K562 (cell line): ENCODE results near the gene USP20. TPM values are rescaled to one million over a fixed set of nuclear protein-coding genes. Genes with fewer than 3 reads are reported as not detected.

Experiments used
- FOXA3 ChIP-seq, 2 experiments: fragments of 450-650 bp in 1 of 2; sonication (generic) in 1 of 2; formaldehyde crosslinking; IDR thresholded peaks in 1 of 2; conservative IDR thresholded peaks in 1 of 2; 2 replicates each; pipeline versions ENCODE4 v1.4.0 to v1.8.0; 2020 to 2022; ENCODE audit warnings: mild to moderate bottlenecking in 2 of 2, missing genetic modification reagents in 1 of 2
- GATA2 ChIP-seq: sonication (generic); formaldehyde crosslinking; IDR thresholded peaks from 2 replicates; pipeline ENCODE4 v1.4.0; 2020; ENCODE audit warnings: mild to moderate bottlenecking, missing genetic modification reagents
- HOMEZ ChIP-seq: fragments of 250-450 bp; sonication (Bioruptor Pico); IDR thresholded peaks from 2 replicates; pipeline ENCODE4 v1.4.0; 2020; ENCODE audit warnings: mild to moderate bottlenecking, moderate library complexity
- TRIM24 ChIP-seq, 2 experiments: fragments of 450-650 bp; IDR thresholded peaks; 2 replicates each; pipeline ENCODE4 v1.6.1; 2016
- ZKSCAN8 ChIP-seq: fragments of 200-800 bp; sonication (Bioruptor generic); IDR thresholded peaks from 2 replicates; pipeline ENCODE4 v1.6.1; 2016; ENCODE audit warnings: missing genetic modification characterization, missing compliant biosample characterization
- ZNF124 ChIP-seq: sonication (generic); formaldehyde crosslinking; IDR thresholded peaks from 2 replicates; pipeline ENCODE4 v1.8.1; 2022; ENCODE audit warnings: missing genetic modification reagents
- ZNF436 ChIP-seq: fragments of 250-450, 450-650 bp; sonication (Bioruptor Pico); formaldehyde crosslinking; IDR thresholded peaks from 2 replicates; pipeline ENCODE4 v1.7.0; 2020; ENCODE audit warnings: mild to moderate bottlenecking
- polyA plus RNA-seq, 8 experiments: library from polyadenylated mRNA; depleted of rRNA in 4 of 8; stranded (reverse) in 5 of 8; unstranded in 3 of 8; fragments of >200 nt; fragmentation: Nextera tagmentation in 2 of 8; fragmentation: Illumina TruSeq in 1 of 8; extraction: Ambion mirVana in 2 of 8; extraction: Trizol in 1 of 8; gene quantifications; 2 replicates each; pipeline versions ENCODE4 v1.2.1 to v1.2.3, GENCODE V29; 2011 to 2014; ENCODE audit warnings: inconsistent platforms in 1 of 8, missing spikeins in 1 of 8
- total RNA-seq, 7 experiments: library from RNA; depleted of rRNA in 6 of 7; stranded (reverse); fragments of >200 nt in 6 of 7; fragmentation: Illumina TruSeq in 2 of 7; extraction: Trizol in 2 of 7; gene quantifications; 2 replicates each; pipeline versions ENCODE4 v1.2.1 to v1.2.3, GENCODE V29; 2011 to 2021; ENCODE audit warnings: low replicate concordance in 1 of 7

USP20 gene
- total and polyA plus RNA-seq, 9 of the 15 experiments (the other 6 are each of a cell fraction or from before 2014, with no cell fraction given): 1.9 to 136 (median 49.1) TPM

- TF ChIP-seq GATA2: no peak
- TF ChIP-seq HOMEZ (CRISPR knock-in tag): no peak
- TF ChIP-seq TRIM24 (IDR thresholded peaks at IDR 0.05): no peak
- no peak for TF ChIP-seq ZNF436
- TF ChIP-seq FOXA3 (CRISPR knock-in tag; conservative IDR thresholded peaks at IDR 0.05 in 1 of 2, IDR thresholded peaks at IDR 0.05 in 1 of 2): 0 out of 4 replicates have a peak, but pooled peaks of 1 of the 2 experiments have one; percentile 4
- TF ChIP-seq ZKSCAN8 (CRISPR knock-in tag): no peak
- TF ChIP-seq ZNF124: no peak
These were observed 50.4 kb downstream of the USP20 start (continued) for GRCh38 chr9:129885670-129886106.
